ENCODE data around the gene NELL2. TPM values are rescaled to one million over a fixed set of nuclear protein-coding genes. Genes with fewer than 3 reads are reported as not detected.

The NELL2 gene
- total RNA-seq, 4 donors from 2014 or later = 2.6 to 32.3 (median 11.9) TPM

DNA sequence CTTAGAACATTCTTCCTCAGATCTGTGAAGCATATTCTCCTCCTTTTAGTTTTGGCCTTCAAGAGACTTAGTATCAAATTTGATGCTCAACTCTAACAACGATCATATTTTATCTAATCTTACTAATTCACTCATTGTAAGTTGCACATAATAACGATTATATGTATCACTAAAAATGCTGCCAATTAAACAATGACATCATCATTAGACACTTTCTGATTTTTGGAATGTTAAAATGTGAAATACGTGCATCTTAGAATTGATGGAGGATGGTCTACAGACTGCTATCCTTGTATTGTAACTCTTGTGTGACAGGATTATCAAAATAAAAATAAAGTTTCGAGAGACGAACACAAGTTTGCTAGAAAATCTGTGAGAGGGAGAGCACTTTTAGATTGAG lies 311.0 kb downstream of the NELL2 start:
- intact Hi-C loops (cut with DNase I; ENCODE audit: low total_unique reads) = no loop called here
- no peak overlapping the region for H3K4me3 ChIP-seq (ENCODE audit: low read depth, poor library complexity, severe bottlenecking)
- no peak for TF ChIP-seq POLR2A (IDR thresholded peaks at IDR 0.05)
- TF ChIP-seq, protein P1, sequence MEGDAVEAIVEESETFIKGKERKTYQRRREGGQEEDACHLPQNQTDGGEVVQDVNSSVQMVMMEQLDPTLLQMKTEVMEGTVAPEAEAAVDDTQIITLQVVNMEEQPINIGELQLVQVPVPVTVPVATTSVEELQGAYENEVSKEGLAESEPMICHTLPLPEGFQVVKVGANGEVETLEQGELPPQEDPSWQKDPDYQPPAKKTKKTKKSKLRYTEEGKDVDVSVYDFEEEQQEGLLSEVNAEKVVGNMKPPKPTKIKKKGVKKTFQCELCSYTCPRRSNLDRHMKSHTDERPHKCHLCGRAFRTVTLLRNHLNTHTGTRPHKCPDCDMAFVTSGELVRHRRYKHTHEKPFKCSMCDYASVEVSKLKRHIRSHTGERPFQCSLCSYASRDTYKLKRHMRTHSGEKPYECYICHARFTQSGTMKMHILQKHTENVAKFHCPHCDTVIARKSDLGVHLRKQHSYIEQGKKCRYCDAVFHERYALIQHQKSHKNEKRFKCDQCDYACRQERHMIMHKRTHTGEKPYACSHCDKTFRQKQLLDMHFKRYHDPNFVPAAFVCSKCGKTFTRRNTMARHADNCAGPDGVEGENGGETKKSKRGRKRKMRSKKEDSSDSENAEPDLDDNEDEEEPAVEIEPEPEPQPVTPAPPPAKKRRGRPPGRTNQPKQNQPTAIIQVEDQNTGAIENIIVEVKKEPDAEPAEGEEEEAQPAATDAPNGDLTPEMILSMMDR (IDR thresholded peaks at IDR 0.05) = no peak
- no peak for DNase-seq (ENCODE audit: low spot score in 2 of 2)
- 86 to 90% methylated on average over 5 of the region's 5 CpGs for WGBS, 2 donors

GRCh38 chr12:44563486-44563885 lies 312.6 kb downstream of the NELL2 start:
- TF ChIP-seq POLR2A (IDR thresholded peaks at IDR 0.05) = no peak
- intact Hi-C loops (cut with DNase I; ENCODE audit: low total_unique reads) = no loop called here

DNA sequence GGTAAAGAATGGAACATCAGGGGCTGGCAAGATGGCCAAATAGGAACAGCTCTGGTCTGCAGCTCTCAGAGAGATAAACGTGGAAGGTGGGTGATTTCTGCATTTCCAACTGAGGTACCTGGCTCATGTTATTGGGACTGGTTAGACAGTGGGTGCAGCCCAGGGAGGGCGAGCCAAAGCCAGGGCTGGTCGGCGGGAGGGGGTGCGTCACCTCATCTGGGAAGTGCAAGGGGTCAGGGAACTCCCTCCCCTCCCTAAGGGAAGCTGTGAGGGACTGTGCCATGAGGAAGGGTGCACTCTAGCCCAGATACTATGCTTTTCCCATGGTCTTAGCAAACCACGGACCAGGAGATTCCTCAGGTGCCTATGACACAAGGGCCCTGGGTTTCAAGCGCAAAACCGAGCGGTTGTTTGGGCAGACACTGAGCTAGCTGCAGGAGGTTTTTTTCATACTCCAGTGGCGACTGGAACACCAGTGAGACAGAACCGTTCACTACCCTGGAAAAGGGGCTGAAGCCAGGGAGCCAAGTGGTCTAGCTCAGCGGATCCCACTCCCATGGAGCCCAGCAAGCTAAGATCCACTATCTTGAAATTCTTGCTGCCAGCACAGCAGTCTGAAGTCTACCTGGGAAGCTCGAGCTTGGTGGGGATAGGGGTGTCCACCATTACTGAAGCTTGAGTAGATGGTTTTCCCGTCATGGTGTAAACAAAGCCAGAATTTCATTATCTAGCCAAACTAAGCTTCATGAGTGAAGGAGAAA lies 317.6 kb downstream of the NELL2 start:
- WGBS, 2 donors = 93 to 94% methylated on average over 14 of the region's 14 CpGs
- intact Hi-C loops (cut with DNase I; ENCODE audit: low total_unique reads) = no loop called here
- DNase-seq (ENCODE audit: low spot score in 2 of 2) = no peak
- no peak overlapping the region for H3K4me3 ChIP-seq (ENCODE audit: low read depth, poor library complexity, severe bottlenecking)
- TF ChIP-seq, protein P1 (IDR thresholded peaks at IDR 0.05) = no peak
- no peak for TF ChIP-seq POLR2A (IDR thresholded peaks at IDR 0.05)

More at GRCh38 chr12:44563486-44563885, 312.6 kb downstream of the NELL2 start:
- DNase-seq (ENCODE audit: low spot score in 2 of 2) = no peak
- 55 to 62% methylated on average over 4 of the region's 4 CpGs for whole genome bisulfite sequencing, 2 donors
- H3K4me3 ChIP-seq (ENCODE audit: low read depth, poor library complexity, severe bottlenecking) = no peak overlapping the region

DNA sequence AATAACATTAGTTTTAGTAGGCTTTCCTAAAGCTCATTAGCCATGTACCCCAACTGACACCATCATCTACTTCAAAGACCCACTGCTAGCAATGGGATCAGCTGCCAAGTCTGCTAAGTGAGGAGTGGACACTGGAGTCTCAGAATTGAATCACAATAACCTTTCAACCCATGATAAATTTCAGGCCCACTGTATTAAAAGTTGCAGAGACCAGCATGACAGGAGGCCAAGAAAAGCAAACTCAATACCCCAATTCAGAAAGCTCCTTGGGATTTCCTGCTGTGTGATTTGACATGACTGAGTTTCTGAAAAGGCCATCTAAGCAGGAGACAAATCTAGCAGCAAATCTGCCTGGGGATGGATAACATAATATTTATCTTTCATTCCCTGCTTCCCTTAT lies 320.7 kb downstream of the NELL2 start:
- no peak overlapping the region for H3K4me3 ChIP-seq (ENCODE audit: low read depth, poor library complexity, severe bottlenecking)
- no peak for DNase-seq (ENCODE audit: low spot score in 2 of 2)
- intact Hi-C loops (cut with DNase I; ENCODE audit: low total_unique reads) = no loop called here
- TF ChIP-seq, protein P1 (IDR thresholded peaks at IDR 0.05) = no peak
- no peak for TF ChIP-seq POLR2A (IDR thresholded peaks at IDR 0.05)

GRCh38 chr12:44551631-44552030 lies 324.5 kb downstream of the NELL2 start:
- no peak for TF ChIP-seq POLR2A (IDR thresholded peaks at IDR 0.05)
- TF ChIP-seq, protein P1 (IDR thresholded peaks at IDR 0.05) = no peak
- H3K4me3 ChIP-seq (ENCODE audit: low read depth, poor library complexity, severe bottlenecking) = no peak overlapping the region
- 66 to 81% methylated on average over 2 of the region's 2 CpGs for WGBS, 2 donors
- intact Hi-C loops (cut with DNase I; ENCODE audit: low total_unique reads) = no loop called here
- no peak for DNase-seq (ENCODE audit: low spot score in 2 of 2)

DNA sequence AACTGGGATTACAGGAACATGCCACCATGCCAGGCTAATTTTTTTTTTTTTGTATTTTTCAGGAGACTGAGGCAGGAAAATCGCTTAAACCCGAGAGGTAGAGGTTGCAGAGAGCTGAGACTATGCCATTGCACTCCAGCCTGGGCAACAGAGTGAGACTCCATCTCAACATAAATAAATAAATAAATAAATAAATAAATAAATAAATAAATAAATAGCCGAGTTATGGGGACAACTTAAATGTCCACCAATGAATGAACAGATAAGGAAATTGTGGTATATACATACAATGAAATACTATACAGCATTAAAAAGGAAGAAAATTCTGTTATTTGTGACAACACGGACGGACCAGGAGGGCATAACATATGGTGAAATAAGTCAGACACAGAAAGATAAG lies 325.7 kb downstream of the NELL2 start:
- no peak overlapping the region for H3K4me3 ChIP-seq (ENCODE audit: low read depth, poor library complexity, severe bottlenecking)
- DNase-seq (ENCODE audit: low spot score in 2 of 2) = no peak
- TF ChIP-seq POLR2A (IDR thresholded peaks at IDR 0.05) = no peak
- TF ChIP-seq, protein P1 (IDR thresholded peaks at IDR 0.05) = no peak
- intact Hi-C loops (cut with DNase I; ENCODE audit: low total_unique reads) = no loop called here
- WGBS, 2 donors = 93 to 94% methylated on average over 5 of the region's 5 CpGs

Data from lower leg skin (tissue), 4 donors.